GM12891 (cell line): ENCODE data around the gene TSPAN7.

Experiments used
- PAX5 ChIP-seq: IDR thresholded peaks from 2 replicates; pipeline ENCODE4 v1.6.1; 2011; ENCODE audit warnings: low read length, moderate library complexity, mild to moderate bottlenecking; ENCODE audit not compliant: insufficient read depth, severe bottlenecking
- POLR2A ChIP-seq: IDR thresholded peaks from 2 replicates; pipeline ENCODE4 v1.6.1; 2011; ENCODE audit warnings: low read depth, low read length, control low read depth
- POLR2AphosphoS5 ChIP-seq: IDR thresholded peaks from 2 replicates; pipeline ENCODE4 v1.6.1; 2011; ENCODE audit warnings: low read depth, low read length, control low read depth
- POU2F2 ChIP-seq: IDR thresholded peaks from 2 replicates; pipeline ENCODE4 v1.6.1; 2011; ENCODE audit warnings: low read depth, mild to moderate bottlenecking, control low read depth, low read length, moderate library complexity
- SPI1 ChIP-seq: IDR thresholded peaks from 2 replicates; pipeline ENCODE4 v1.6.1; 2011; ENCODE audit warnings: low read depth, low read length, control low read depth
- TAF1 ChIP-seq: IDR thresholded peaks from 2 replicates; pipeline ENCODE4 v1.6.1; 2011; ENCODE audit warnings: low read depth, low read length, control low read depth

GRCh38 chrX:38620623-38621022 lies 59.3 kb downstream of the TSPAN7 start:
- no peak for TF ChIP-seq POLR2A
- no peak for TF ChIP-seq POLR2AphosphoS5
- no peak for TF ChIP-seq POU2F2
- TF ChIP-seq TAF1: no peak
- no peak for TF ChIP-seq PAX5
- TF ChIP-seq SPI1: no peak
